Measurements from ENCODE around the gene ZNF212.

DNA sequence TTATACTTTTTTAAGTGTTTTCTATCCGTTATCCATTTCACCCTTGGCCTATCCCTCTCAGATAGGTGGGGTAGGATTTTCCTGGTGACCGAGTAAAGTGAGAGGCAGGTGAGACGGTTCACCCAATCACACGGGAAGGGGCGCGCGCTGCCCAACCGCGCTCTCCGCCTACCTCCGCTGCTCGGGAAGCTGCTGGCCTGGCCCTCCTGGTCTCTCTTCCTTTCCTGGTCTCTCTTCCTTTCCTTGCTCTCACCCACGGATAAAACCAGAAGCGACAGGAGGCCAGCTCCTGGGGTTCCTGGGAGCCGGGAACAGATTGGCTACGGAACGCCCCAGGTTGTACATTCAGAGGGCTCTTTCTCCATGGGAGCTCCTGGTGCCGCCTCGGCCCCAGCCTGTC lies 14.3 kb upstream of the ZNF212 start:
- TF ChIP-seq CTCF (IDR thresholded peaks at IDR 0.05) (no peak), POLR2A (IDR thresholded peaks at IDR 0.05) (no peak), POLR2AphosphoS5 (IDR thresholded peaks at IDR 0.05; ENCODE audit: insufficient read depth in 1 of 2, low read depth in 1 of 2) (no peak)
